Neuron (in vitro differentiated cells): ENCODE results near the gene LAP3.

ENCODE experiments used
- H2AFZ ChIP-seq: one replicate; pipeline ENCODE4 v1.6.1; 2013; ENCODE audit warnings: low read depth, mild to moderate bottlenecking, inconsistent platforms, low read length, moderate library complexity
- H3K27me3 ChIP-seq: one replicate; pipeline ENCODE4 v1.6.1; 2013; ENCODE audit warnings: low read length; ENCODE audit not compliant: insufficient read depth
- H3K36me3 ChIP-seq: one replicate; pipeline ENCODE4 v1.6.1; 2013; ENCODE audit warnings: low read length; ENCODE audit not compliant: insufficient read depth
- H3K4me1 ChIP-seq: one replicate; pipeline ENCODE4 v1.6.1; 2013; ENCODE audit warnings: low read length; ENCODE audit not compliant: insufficient read depth
- H3K4me3 ChIP-seq: 2 replicates; pipeline ENCODE4 v1.5.1; 2013; ENCODE audit warnings: mild to moderate bottlenecking, low read length, moderate library complexity
- H3K9me3 ChIP-seq: one replicate; pipeline ENCODE4 v1.6.1; 2013; ENCODE audit warnings: low read length

Gene LAP3

GRCh38 chr4:17613761-17614415 lies 36.9 kb downstream of the LAP3 start:
- Histone ChIP-seq H3K36me3 (peaks cover 18% of the 10 kb centered on the region), H2AFZ (peak overlapping the region; percentile 97), H3K4me3 (peak overlapping the region; percentile 79), H3K9me3 (no peaks in the 10 kb centered on the region), H3K27me3 (no peaks in the 10 kb centered on the region), H3K4me1 (peaks cover 6% of the 10 kb centered on the region)

- Histone ChIP-seq H3K27me3 (no peaks in the 10 kb centered on the region), H3K4me1 (peaks cover 6% of the 10 kb centered on the region), H2AFZ (peak within 1 kb of the TSS; percentile 97), H3K36me3 (peaks cover 25% of the 10 kb centered on the region), H3K9me3 (no peaks in the 10 kb centered on the region), H3K4me3 (peak within 1 kb of the TSS; percentile 79)
Measured at GRCh38 chr4:17614416-17615299, 37.7 kb downstream of the LAP3 start, which contains the start of gene MED28. MED28 (plus strand) TSS chr4:17614641; CDS start chr4:17614655, 14 bp downstream.

- Histone ChIP-seq H3K27me3 (no peaks in the 10 kb centered on the region), H3K4me3 (no peak overlapping the region), H3K9me3 (no peaks in the 10 kb centered on the region), H2AFZ (no peak overlapping the region), H3K36me3 (peaks cover 41% of the 10 kb centered on the region), H3K4me1 (peaks cover 6% of the 10 kb centered on the region)
Measured at GRCh38 chr4:17616283-17616682, 39.3 kb downstream of the LAP3 start.

- no peaks in the 10 kb centered on the region for H3K9me3 ChIP-seq
- H3K4me1 ChIP-seq, result peaks cover 6% of the 10 kb centered on the region
- no peaks in the 10 kb centered on the region for H3K27me3 ChIP-seq
- H3K4me3 ChIP-seq, result no peak overlapping the region
- no peak overlapping the region for H2AFZ ChIP-seq
- H3K36me3 ChIP-seq, result peaks cover 65% of the 10 kb centered on the region
Measured at GRCh38 chr4:17618926-17619325, 41.9 kb downstream of the LAP3 start.

- H3K4me1 ChIP-seq, result peaks cover 6% of the 10 kb centered on the region
- H2AFZ ChIP-seq, result no peak overlapping the region
- H3K27me3 ChIP-seq, result no peaks in the 10 kb centered on the region
- no peaks in the 10 kb centered on the region for H3K9me3 ChIP-seq
- no peak overlapping the region for H3K4me3 ChIP-seq
- H3K36me3 ChIP-seq, result peaks cover 72% of the 10 kb centered on the region
Measured at GRCh38 chr4:17619416-17620105, 42.6 kb downstream of the LAP3 start.

- Histone ChIP-seq H3K4me3 (no peak overlapping the region), H2AFZ (no peak overlapping the region), H3K27me3 (no peaks in the 10 kb centered on the region), H3K36me3 (peaks cover 90% of the 10 kb centered on the region), H3K9me3 (no peaks in the 10 kb centered on the region), H3K4me1 (no peaks in the 10 kb centered on the region)
Measured at GRCh38 chr4:17623451-17624001, 46.5 kb downstream of the LAP3 start.

- H2AFZ ChIP-seq, result no peak overlapping the region
- no peak overlapping the region for H3K4me3 ChIP-seq
- H3K36me3 ChIP-seq, result peaks cover 90% of the 10 kb centered on the region
- H3K4me1 ChIP-seq, result no peaks in the 10 kb centered on the region
- no peaks in the 10 kb centered on the region for H3K27me3 ChIP-seq
- H3K9me3 ChIP-seq, result no peaks in the 10 kb centered on the region
Measured at GRCh38 chr4:17624821-17625220, 47.8 kb downstream of the LAP3 start.

- peaks cover 86% of the 10 kb centered on the region for H3K36me3 ChIP-seq
- no peak overlapping the region for H2AFZ ChIP-seq
- no peaks in the 10 kb centered on the region for H3K9me3 ChIP-seq
- H3K27me3 ChIP-seq, result no peaks in the 10 kb centered on the region
- no peaks in the 10 kb centered on the region for H3K4me1 ChIP-seq
- no peak overlapping the region for H3K4me3 ChIP-seq
Measured at GRCh38 chr4:17630228-17630627, 53.2 kb downstream of the LAP3 start.

GRCh38 chr4:17633600-17633999 lies 56.6 kb downstream of the LAP3 start:
- peaks cover 62% of the 10 kb centered on the region for H3K36me3 ChIP-seq

GRCh38 chr4:17635056-17635455 lies 58.1 kb downstream of the LAP3 start:
- no peak overlapping the region for H3K4me3 ChIP-seq
- H3K27me3 ChIP-seq, result no peaks in the 10 kb centered on the region
- H3K4me1 ChIP-seq, result no peaks in the 10 kb centered on the region
- H2AFZ ChIP-seq, result no peak overlapping the region
- peaks cover 53% of the 10 kb centered on the region for H3K36me3 ChIP-seq
- no peaks in the 10 kb centered on the region for H3K9me3 ChIP-seq

More at GRCh38 chr4:17633600-17633999, 56.6 kb downstream of the LAP3 start:
- Histone ChIP-seq H3K27me3 (no peaks in the 10 kb centered on the region), H3K4me1 (no peaks in the 10 kb centered on the region), H3K4me3 (no peak overlapping the region), H2AFZ (no peak overlapping the region), H3K9me3 (no peaks in the 10 kb centered on the region)

- no peaks in the 10 kb centered on the region for H3K9me3 ChIP-seq
- H3K36me3 ChIP-seq, result peaks cover 41% of the 10 kb centered on the region
- H2AFZ ChIP-seq, result no peak overlapping the region
- H3K27me3 ChIP-seq, result no peaks in the 10 kb centered on the region
- H3K4me1 ChIP-seq, result no peaks in the 10 kb centered on the region
- no peak overlapping the region for H3K4me3 ChIP-seq
Measured at GRCh38 chr4:17636341-17636695, 59.3 kb downstream of the LAP3 start.

- H2AFZ ChIP-seq, result no peak overlapping the region
- H3K4me1 ChIP-seq, result no peaks in the 10 kb centered on the region
- peaks cover 34% of the 10 kb centered on the region for H3K36me3 ChIP-seq
- H3K9me3 ChIP-seq, result no peaks in the 10 kb centered on the region
- no peaks in the 10 kb centered on the region for H3K27me3 ChIP-seq
- no peak overlapping the region for H3K4me3 ChIP-seq
Measured at GRCh38 chr4:17636696-17637622, 60.0 kb downstream of the LAP3 start.
